ENCODE data around the gene ST3GAL3.

DNA sequence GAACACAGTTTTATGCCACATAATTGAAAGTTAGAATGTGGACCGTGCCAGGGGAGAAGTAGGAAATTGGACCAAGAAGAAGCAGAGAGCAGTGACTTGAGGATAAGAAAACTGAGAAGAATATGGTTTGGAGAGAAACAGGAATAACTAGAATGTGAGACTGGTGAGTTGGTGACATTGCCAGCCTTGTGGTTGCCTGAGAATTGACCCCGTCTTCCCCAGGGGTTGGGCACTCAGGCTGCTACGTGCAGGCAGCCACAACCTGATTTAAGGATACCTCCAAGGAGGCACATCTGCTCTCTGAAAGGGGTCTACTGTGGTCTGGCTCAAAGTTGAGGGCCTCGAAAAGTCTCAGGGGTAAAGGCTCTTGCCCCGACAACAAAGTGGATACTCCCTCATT lies 114.1 kb downstream of the ST3GAL3 start:
- TF ChIP-seq, protein P1, sequence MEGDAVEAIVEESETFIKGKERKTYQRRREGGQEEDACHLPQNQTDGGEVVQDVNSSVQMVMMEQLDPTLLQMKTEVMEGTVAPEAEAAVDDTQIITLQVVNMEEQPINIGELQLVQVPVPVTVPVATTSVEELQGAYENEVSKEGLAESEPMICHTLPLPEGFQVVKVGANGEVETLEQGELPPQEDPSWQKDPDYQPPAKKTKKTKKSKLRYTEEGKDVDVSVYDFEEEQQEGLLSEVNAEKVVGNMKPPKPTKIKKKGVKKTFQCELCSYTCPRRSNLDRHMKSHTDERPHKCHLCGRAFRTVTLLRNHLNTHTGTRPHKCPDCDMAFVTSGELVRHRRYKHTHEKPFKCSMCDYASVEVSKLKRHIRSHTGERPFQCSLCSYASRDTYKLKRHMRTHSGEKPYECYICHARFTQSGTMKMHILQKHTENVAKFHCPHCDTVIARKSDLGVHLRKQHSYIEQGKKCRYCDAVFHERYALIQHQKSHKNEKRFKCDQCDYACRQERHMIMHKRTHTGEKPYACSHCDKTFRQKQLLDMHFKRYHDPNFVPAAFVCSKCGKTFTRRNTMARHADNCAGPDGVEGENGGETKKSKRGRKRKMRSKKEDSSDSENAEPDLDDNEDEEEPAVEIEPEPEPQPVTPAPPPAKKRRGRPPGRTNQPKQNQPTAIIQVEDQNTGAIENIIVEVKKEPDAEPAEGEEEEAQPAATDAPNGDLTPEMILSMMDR (IDR thresholded peaks at IDR 0.05) = no peak
- TF ChIP-seq, protein P2, sequence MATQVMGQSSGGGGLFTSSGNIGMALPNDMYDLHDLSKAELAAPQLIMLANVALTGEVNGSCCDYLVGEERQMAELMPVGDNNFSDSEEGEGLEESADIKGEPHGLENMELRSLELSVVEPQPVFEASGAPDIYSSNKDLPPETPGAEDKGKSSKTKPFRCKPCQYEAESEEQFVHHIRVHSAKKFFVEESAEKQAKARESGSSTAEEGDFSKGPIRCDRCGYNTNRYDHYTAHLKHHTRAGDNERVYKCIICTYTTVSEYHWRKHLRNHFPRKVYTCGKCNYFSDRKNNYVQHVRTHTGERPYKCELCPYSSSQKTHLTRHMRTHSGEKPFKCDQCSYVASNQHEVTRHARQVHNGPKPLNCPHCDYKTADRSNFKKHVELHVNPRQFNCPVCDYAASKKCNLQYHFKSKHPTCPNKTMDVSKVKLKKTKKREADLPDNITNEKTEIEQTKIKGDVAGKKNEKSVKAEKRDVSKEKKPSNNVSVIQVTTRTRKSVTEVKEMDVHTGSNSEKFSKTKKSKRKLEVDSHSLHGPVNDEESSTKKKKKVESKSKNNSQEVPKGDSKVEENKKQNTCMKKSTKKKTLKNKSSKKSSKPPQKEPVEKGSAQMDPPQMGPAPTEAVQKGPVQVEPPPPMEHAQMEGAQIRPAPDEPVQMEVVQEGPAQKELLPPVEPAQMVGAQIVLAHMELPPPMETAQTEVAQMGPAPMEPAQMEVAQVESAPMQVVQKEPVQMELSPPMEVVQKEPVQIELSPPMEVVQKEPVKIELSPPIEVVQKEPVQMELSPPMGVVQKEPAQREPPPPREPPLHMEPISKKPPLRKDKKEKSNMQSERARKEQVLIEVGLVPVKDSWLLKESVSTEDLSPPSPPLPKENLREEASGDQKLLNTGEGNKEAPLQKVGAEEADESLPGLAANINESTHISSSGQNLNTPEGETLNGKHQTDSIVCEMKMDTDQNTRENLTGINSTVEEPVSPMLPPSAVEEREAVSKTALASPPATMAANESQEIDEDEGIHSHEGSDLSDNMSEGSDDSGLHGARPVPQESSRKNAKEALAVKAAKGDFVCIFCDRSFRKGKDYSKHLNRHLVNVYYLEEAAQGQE (IDR thresholded peaks at IDR 0.05; ENCODE audit: insufficient read depth in 1 of 2, low read depth in 2 of 2, low read length in 1 of 2) = no peak
